ENCODE results near the gene NCOR2.

- TF ChIP-seq EZH2 (IDR thresholded peaks at IDR 0.05; ENCODE audit: borderline replicate concordance, low read depth, low read length, severe bottlenecking) (no peak), POLR2AphosphoS5 (IDR thresholded peaks at IDR 0.05; ENCODE audit: insufficient read depth, low read depth, low read length) (no peak), MAX (IDR thresholded peaks at IDR 0.05; ENCODE audit: insufficient read depth, insufficient read length) (no peak)
- TF ChIP-seq, protein P1, sequence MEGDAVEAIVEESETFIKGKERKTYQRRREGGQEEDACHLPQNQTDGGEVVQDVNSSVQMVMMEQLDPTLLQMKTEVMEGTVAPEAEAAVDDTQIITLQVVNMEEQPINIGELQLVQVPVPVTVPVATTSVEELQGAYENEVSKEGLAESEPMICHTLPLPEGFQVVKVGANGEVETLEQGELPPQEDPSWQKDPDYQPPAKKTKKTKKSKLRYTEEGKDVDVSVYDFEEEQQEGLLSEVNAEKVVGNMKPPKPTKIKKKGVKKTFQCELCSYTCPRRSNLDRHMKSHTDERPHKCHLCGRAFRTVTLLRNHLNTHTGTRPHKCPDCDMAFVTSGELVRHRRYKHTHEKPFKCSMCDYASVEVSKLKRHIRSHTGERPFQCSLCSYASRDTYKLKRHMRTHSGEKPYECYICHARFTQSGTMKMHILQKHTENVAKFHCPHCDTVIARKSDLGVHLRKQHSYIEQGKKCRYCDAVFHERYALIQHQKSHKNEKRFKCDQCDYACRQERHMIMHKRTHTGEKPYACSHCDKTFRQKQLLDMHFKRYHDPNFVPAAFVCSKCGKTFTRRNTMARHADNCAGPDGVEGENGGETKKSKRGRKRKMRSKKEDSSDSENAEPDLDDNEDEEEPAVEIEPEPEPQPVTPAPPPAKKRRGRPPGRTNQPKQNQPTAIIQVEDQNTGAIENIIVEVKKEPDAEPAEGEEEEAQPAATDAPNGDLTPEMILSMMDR (IDR thresholded peaks at IDR 0.05; ENCODE audit: extremely low read depth in 1 of 2, insufficient read depth in 1 of 2, low read depth in 1 of 2, low read length in 2 of 2): no peak
These were observed 21.4 kb upstream of the NCOR2 start for GRCh38 chr12:124588751-124589267.
